ENCODE data around the gene POLE4. TPM values are rescaled to one million over a fixed set of nuclear protein-coding genes. Genes with fewer than 3 reads are reported as not detected.

The POLE4 gene
- total and polyA plus RNA-seq, 7 donors = 26.7 to 147 (median 51.7) TPM

GRCh38 chr2:74944987-74945787 is 13.3 kb upstream of the POLE4 start:
- intact Hi-C loops (cut with DNase I) = no loop called here
- no peak for TF ChIP-seq POLR2A (IDR thresholded peaks at IDR 0.05)
- TF ChIP-seq EP300 (IDR thresholded peaks at IDR 0.05) = no peak
- TF ChIP-seq, protein P1, sequence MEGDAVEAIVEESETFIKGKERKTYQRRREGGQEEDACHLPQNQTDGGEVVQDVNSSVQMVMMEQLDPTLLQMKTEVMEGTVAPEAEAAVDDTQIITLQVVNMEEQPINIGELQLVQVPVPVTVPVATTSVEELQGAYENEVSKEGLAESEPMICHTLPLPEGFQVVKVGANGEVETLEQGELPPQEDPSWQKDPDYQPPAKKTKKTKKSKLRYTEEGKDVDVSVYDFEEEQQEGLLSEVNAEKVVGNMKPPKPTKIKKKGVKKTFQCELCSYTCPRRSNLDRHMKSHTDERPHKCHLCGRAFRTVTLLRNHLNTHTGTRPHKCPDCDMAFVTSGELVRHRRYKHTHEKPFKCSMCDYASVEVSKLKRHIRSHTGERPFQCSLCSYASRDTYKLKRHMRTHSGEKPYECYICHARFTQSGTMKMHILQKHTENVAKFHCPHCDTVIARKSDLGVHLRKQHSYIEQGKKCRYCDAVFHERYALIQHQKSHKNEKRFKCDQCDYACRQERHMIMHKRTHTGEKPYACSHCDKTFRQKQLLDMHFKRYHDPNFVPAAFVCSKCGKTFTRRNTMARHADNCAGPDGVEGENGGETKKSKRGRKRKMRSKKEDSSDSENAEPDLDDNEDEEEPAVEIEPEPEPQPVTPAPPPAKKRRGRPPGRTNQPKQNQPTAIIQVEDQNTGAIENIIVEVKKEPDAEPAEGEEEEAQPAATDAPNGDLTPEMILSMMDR (IDR thresholded peaks at IDR 0.05) = no peak
- no peak for TF ChIP-seq POLR2AphosphoS5 (IDR thresholded peaks at IDR 0.05)
- WGBS, 2 donors = 91 to 96% methylated on average over 4 of the region's 4 CpGs

GRCh38 chr2:74945788-74946331 is 12.6 kb upstream of the POLE4 start:
- Histone ChIP-seq H3K27ac (no peak overlapping the region), H3K36me3 (no peaks in the 10 kb centered on the region), H3K9me3 (no peaks in the 10 kb centered on the region), H3K4me3 (no peak overlapping the region), H3K4me1 (no peaks in the 10 kb centered on the region), H3K27me3 (no peaks in the 10 kb centered on the region)
- 84 to 88% methylated on average over 1 of the region's 1 CpG for WGBS, 2 donors
- intact Hi-C loops (cut with DNase I) = no loop called here
- DNase-seq = no peak
- TF ChIP-seq POLR2AphosphoS5 (IDR thresholded peaks at IDR 0.05) = no peak
- TF ChIP-seq EP300 (IDR thresholded peaks at IDR 0.05) = no peak

More at GRCh38 chr2:74944987-74945787, 13.3 kb upstream of the POLE4 start:
- Histone ChIP-seq H3K36me3 (no peaks in the 10 kb centered on the region), H3K4me3 (no peak overlapping the region), H3K27me3 (no peaks in the 10 kb centered on the region), H3K4me1 (no peaks in the 10 kb centered on the region), H3K27ac (no peak overlapping the region), H3K9me3 (no peaks in the 10 kb centered on the region)
- no peak for DNase-seq

GRCh38 chr2:74947703-74948102 is 10.7 kb upstream of the POLE4 start:
- intact Hi-C loops (cut with DNase I) = no loop called here
- Histone ChIP-seq H3K27me3 (no peaks in the 10 kb centered on the region), H3K4me1 (no peaks in the 10 kb centered on the region), H3K4me3 (no peak overlapping the region), H3K36me3 (no peaks in the 10 kb centered on the region), H3K9me3 (peaks cover 0 to under 1% (median 0%) of the 10 kb centered on the region in 4 donors), H3K27ac (no peak overlapping the region)
- no peak for TF ChIP-seq POLR2A (IDR thresholded peaks at IDR 0.05)
- TF ChIP-seq EP300 (IDR thresholded peaks at IDR 0.05) = no peak
- TF ChIP-seq, protein P1 (IDR thresholded peaks at IDR 0.05) = no peak
- no peak for TF ChIP-seq POLR2AphosphoS5 (IDR thresholded peaks at IDR 0.05)
- no peak for DNase-seq
- 92 to 96% methylated on average over 4 of the region's 4 CpGs for WGBS, 2 donors

GRCh38 chr2:74948779-74949178 is 9.7 kb upstream of the POLE4 start:
- Histone ChIP-seq H3K36me3 (no peaks in the 10 kb centered on the region), H3K9me3 (peaks cover 0 to 3% (median 0%) of the 10 kb centered on the region in 4 donors), H3K4me1 (no peaks in the 10 kb centered on the region), H3K27ac (no peak overlapping the region), H3K27me3 (no peaks in the 10 kb centered on the region), H3K4me3 (no peak overlapping the region)
- TF ChIP-seq POLR2AphosphoS5 (IDR thresholded peaks at IDR 0.05) (no peak), EP300 (IDR thresholded peaks at IDR 0.05) (no peak), POLR2A (IDR thresholded peaks at IDR 0.05) (no peak)
- TF ChIP-seq, protein P1 (IDR thresholded peaks at IDR 0.05) = no peak
- WGBS, 2 donors = 70 to 92% methylated on average over 4 of the region's 4 CpGs
- DNase-seq = no peak
- intact Hi-C loops (cut with DNase I) = no loop called here

DNA sequence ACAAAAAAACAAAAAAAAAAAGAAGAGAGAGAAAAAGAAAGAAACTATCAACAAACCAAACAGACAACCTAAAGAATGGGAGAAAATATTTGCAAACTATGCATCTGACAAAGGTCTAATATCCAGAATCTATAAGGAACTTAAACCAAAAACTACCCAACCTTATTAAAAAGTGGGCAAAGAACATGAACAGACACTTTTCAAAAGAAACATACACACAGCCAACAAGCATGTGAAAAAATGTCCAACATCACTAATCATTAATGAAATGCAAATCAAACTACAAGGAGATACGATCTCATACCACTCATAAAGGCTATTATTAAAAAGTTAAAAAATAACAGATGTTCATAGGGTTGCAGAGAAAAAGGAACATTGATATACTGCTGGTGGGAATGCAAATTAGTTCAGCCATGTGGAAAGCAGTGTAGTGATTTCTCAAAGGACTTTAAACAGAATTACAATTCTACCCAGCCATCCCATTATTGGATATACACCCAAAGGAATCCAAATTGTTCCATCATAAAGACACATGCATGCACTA is 7.2 kb upstream of the POLE4 start:
- Histone ChIP-seq H3K27me3 (no peaks in the 10 kb centered on the region), H3K4me3 (no peak overlapping the region), H3K4me1 (no peaks in the 10 kb centered on the region), H3K27ac (no peak overlapping the region), H3K36me3 (no peaks in the 10 kb centered on the region), H3K9me3 (peaks cover 0 to 3% (median 0%) of the 10 kb centered on the region in 4 donors)
- intact Hi-C loops (cut with DNase I) = no loop called here
- no peak for DNase-seq
- no peak for TF ChIP-seq EP300 (IDR thresholded peaks at IDR 0.05)
- TF ChIP-seq POLR2AphosphoS5 (IDR thresholded peaks at IDR 0.05) = no peak
- TF ChIP-seq, protein P1 (IDR thresholded peaks at IDR 0.05) = no peak
- TF ChIP-seq POLR2A (IDR thresholded peaks at IDR 0.05) = no peak
- 44 to 67% methylated on average over 1 of the region's 1 CpG for WGBS, 2 donors
